Endothelial cell (in vitro differentiated cells): Measurements from ENCODE around the gene RIMS1. TPM values are rescaled to one million over a fixed set of nuclear protein-coding genes. Genes with fewer than 3 reads are reported as not detected.

Experiments used
- DNase-seq: peaks from one replicate; pipeline ENCODE4 v3.0.0; 2021; ENCODE audit warnings: low spot score
- H3K27ac Mint-ChIP-seq: one replicate; pipeline ENCODE4 v1.8.0; 2021; ENCODE audit warnings: mixed read lengths, inconsistent platforms; ENCODE audit not compliant: unreplicated experiment
- H3K27me3 Mint-ChIP-seq: one replicate; pipeline ENCODE4 v1.8.0; 2021; ENCODE audit warnings: mild to moderate bottlenecking, moderate library complexity, mixed read lengths, inconsistent platforms; ENCODE audit not compliant: unreplicated experiment
- H3K36me3 Mint-ChIP-seq: one replicate; pipeline ENCODE4 v1.8.0; 2021; ENCODE audit warnings: mild to moderate bottlenecking, low read depth, mixed read lengths, inconsistent platforms; ENCODE audit not compliant: unreplicated experiment
- H3K4me1 Mint-ChIP-seq: one replicate; pipeline ENCODE4 v1.8.0; 2021; ENCODE audit warnings: mild to moderate bottlenecking, mixed read lengths, inconsistent platforms; ENCODE audit not compliant: unreplicated experiment
- H3K4me3 Mint-ChIP-seq: one replicate; pipeline ENCODE4 v1.8.0; 2021; ENCODE audit warnings: mild to moderate bottlenecking, mixed read lengths, inconsistent platforms; ENCODE audit not compliant: unreplicated experiment
- H3K9me3 Mint-ChIP-seq: one replicate; pipeline ENCODE4 v1.8.0; 2021; ENCODE audit warnings: mixed read lengths, inconsistent platforms; ENCODE audit not compliant: unreplicated experiment
- CTCF ChIP-seq: fragments of 200-600 bp; sonication (generic); IDR thresholded peaks from one replicate; pipeline ENCODE4 v1.5.0; 2021; ENCODE audit warnings: antibody characterized with exemption; ENCODE audit not compliant: unreplicated experiment
- total RNA-seq: library from RNA; stranded (reverse); fragmentation: NEBNext Ultra II Directional; extraction: Animal tissue kit (Norgen Biotek cat#: 25700); gene quantifications from one replicate; pipeline ENCODE4 v1.2.1, GENCODE V29; 2021; ENCODE audit not compliant: unreplicated experiment

RIMS1 gene
- total RNA-seq, 1 donor from 2014 or later: 1.8 TPM

GRCh38 chr6:71913444-71914234 lies 27.3 kb downstream of the RIMS1 start:
- H3K27me3 Mint-ChIP-seq: no peaks in the 10 kb centered on the region
- no peak overlapping the region for H3K27ac Mint-ChIP-seq
- H3K4me3 Mint-ChIP-seq: no peak overlapping the region
- H3K36me3 Mint-ChIP-seq: no peaks in the 10 kb centered on the region
- TF ChIP-seq CTCF: no peak
- no peak for DNase-seq
- no peaks in the 10 kb centered on the region for H3K9me3 Mint-ChIP-seq
- no peaks in the 10 kb centered on the region for H3K4me1 Mint-ChIP-seq

GRCh38 chr6:71929047-71929446 lies 42.7 kb downstream of the RIMS1 start:
- TF ChIP-seq CTCF: no peak

GRCh38 chr6:71933881-71934280 lies 47.5 kb downstream of the RIMS1 start:
- Mint-ChIP-seq H3K27ac (no peak overlapping the region), H3K27me3 (no peaks in the 10 kb centered on the region)

More at GRCh38 chr6:71929047-71929446, 42.7 kb downstream of the RIMS1 start:
- H3K27ac Mint-ChIP-seq: no peak overlapping the region
- H3K36me3 Mint-ChIP-seq: no peaks in the 10 kb centered on the region
- H3K9me3 Mint-ChIP-seq: no peaks in the 10 kb centered on the region
- H3K4me1 Mint-ChIP-seq: no peaks in the 10 kb centered on the region
- H3K4me3 Mint-ChIP-seq: no peak overlapping the region
- no peaks in the 10 kb centered on the region for H3K27me3 Mint-ChIP-seq
- no peak for DNase-seq

GRCh38 chr6:71965404-71965803 lies 79.1 kb downstream of the RIMS1 start:
- Mint-ChIP-seq H3K9me3 (no peaks in the 10 kb centered on the region), H3K36me3 (no peaks in the 10 kb centered on the region), H3K4me1 (no peaks in the 10 kb centered on the region), H3K27ac (no peak overlapping the region), H3K27me3 (peaks cover 4% of the 10 kb centered on the region), H3K4me3 (no peak overlapping the region)
- no peak for TF ChIP-seq CTCF
- no peak for DNase-seq

More at GRCh38 chr6:71933881-71934280, 47.5 kb downstream of the RIMS1 start:
- Mint-ChIP-seq H3K4me1 (no peaks in the 10 kb centered on the region), H3K36me3 (no peaks in the 10 kb centered on the region), H3K4me3 (no peak overlapping the region), H3K9me3 (no peaks in the 10 kb centered on the region)
- no peak for TF ChIP-seq CTCF
- DNase-seq: no peak

- no peak overlapping the region for H3K4me3 Mint-ChIP-seq
- no peaks in the 10 kb centered on the region for H3K27me3 Mint-ChIP-seq
- no peaks in the 10 kb centered on the region for H3K9me3 Mint-ChIP-seq
- DNase-seq: no peak
- TF ChIP-seq CTCF: no peak
- no peaks in the 10 kb centered on the region for H3K4me1 Mint-ChIP-seq
- H3K27ac Mint-ChIP-seq: no peak overlapping the region
- no peaks in the 10 kb centered on the region for H3K36me3 Mint-ChIP-seq
Observed at GRCh38 chr6:71967436-71967835, 81.1 kb downstream of the RIMS1 start.
